Stimulated activated CD8-positive, alpha-beta memory T cell treated with anti-CD3 and anti-CD28 coated beads, Interleukin-4, amount 100 ng/mL, for 48 hours (primary cell): Measurements from ENCODE around the gene KIAA0513.
"Not testable (repeated sequence)": the region's sequence is repeated elsewhere in the genome, so short reads cannot be mapped to it uniquely, and the experiment has no call there.

Source experiments
- DNase-seq: peaks from one replicate; pipeline ENCODE4 v3.0.0-alpha.2; 2020

Gene KIAA0513

GRCh38 chr16:85120006-85120340 is 92.4 kb downstream of the KIAA0513 start:
- DNase-seq = no peak

DNA sequence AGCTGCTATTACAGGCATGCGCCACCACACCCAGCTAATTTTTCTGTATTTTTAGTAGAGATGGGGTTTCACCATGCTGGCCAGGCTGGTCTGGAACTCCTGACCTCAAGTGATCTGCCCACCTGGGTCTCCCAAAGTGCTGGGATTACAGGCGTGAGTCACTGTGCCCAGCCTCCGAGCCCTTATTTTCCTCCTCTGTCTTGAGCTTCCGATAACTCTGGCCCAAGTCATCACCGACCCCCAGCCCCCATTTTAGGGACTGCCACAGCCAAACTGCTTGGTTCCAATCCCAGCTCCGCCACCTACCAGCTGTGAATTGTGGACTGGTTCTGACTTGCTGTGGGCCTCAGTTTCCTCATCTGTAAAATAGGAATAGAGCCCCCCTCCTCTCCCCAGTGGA is 95.8 kb downstream of the KIAA0513 start:
- DNase-seq = not testable (repeated sequence)

GRCh38 chr16:85123891-85124635 is 96.5 kb downstream of the KIAA0513 start:
- no peak for DNase-seq

DNA sequence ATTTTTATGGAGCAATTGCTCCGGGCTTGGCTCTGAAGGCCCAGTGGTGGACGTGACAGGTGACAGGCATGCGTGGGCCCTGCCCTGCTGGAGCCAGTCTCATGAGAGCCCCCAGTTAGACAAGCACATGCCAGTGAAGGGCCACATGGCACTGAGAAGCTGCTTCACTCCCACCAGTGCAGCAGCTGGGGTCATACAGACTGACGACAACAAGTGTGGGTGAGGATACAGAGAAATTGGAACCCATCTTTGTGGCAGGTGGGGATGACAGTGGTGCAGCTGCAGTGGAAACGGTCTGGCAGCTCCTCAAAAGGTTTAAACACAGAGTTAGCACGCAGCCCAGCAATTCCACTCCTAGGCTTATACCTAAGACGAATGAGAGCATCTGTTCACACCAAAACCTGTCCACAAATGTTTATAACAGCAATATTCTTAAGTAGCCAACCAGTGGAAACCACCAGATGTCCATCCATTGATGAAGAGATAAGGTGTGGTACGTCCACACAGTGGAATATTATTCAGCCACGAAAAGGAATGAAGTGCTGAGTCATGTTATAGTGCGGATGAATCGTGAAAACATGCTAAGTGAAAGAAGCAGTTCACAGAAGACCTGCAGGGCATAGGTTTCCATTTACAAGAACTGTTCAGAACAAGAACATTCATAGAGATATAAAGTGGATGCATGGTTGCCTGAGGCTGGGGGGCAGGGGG is 97.2 kb downstream of the KIAA0513 start:
- DNase-seq = no peak

GRCh38 chr16:85125570-85126393 is 98.2 kb downstream of the KIAA0513 start:
- no peak for DNase-seq

- no peak for DNase-seq
Measured at GRCh38 chr16:85126394-85126704, 98.8 kb downstream of the KIAA0513 start.

DNA sequence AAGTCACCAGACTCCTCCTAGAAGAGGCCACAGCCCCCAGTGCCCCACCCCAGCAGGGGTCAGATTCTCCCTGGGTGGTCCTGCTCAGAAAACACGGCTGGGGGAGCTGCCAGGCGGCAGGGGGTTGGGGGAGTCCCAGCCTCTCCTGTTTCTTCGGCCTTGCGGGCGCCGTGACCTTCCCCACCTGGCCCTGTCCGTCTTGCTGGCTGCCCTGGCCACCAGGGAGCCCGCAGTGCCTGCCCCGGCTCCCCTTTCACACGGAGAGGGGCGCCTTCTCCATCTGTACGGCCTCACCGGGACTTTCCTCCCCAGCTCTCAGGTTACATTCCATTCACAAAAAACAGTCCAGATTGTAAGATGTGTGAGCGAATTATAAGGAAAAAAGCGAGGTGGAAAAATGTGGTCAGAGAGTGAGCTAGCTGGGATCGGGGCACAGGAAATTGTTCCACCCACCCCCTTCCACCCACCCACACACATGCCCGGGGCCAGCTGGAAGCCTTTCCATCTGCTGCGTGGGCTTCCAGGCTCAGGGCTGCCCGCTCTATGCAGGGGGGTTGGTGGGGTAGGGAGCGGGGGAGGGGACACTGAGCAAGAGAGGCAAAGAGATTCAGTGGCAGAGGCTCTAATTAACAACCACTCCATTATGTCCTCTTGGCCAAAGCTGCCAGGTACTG is 99.2 kb downstream of the KIAA0513 start:
- DNase-seq = peak; percentile 47

DNA sequence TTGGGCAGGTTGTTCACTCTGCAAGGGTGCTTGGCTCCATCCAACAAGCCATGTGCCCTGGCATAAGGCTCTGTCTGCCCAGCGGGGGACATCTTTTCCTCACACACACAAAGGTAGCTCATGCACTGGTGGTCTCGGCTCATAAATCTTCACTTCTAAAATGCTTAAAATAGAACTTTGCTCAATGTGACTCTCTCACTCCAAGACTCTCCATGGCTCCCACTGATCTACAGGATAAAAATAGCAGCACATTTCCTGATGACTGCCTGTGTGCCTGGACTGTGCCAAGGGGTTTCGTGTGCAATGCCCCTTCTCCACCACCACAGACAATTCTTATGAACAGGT is 99.8 kb downstream of the KIAA0513 start:
- no peak for DNase-seq

DNA sequence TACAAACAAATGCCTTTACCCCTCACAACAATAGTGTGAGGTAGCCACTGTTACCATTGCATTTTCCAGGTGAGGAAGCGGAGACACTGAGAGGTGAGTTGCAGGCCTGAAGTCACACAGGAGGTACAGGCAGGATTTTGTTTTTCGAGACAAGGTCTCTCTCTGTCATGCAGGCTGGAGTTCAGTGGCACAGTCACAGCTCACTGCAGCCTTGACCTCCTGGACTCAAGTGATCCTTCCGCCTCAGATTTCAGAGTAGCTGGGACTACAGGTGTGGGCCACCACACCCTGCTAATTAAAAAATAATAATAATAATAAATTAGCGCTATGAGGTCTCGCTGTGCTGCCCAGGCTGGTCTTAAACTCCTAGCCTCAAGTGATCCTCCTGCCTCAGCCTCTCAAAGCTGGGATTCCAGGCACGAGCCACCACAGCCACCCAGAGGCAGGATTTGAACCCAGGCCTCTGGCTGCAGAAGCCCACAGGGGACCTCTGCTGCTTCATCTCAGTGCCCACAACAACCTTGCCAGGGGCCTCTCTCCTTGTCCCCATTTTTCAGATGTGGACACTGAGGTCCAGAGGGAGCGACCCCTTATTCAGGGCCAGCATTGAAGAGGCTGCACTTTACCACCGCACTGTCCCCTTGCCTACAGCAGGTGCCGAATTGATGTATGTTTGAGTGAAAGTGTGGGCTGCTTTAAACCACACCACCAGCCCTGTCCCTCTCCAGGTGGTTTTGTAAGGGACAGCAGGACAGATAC is 100.7 kb downstream of the KIAA0513 start:
- no peak for DNase-seq

DNA sequence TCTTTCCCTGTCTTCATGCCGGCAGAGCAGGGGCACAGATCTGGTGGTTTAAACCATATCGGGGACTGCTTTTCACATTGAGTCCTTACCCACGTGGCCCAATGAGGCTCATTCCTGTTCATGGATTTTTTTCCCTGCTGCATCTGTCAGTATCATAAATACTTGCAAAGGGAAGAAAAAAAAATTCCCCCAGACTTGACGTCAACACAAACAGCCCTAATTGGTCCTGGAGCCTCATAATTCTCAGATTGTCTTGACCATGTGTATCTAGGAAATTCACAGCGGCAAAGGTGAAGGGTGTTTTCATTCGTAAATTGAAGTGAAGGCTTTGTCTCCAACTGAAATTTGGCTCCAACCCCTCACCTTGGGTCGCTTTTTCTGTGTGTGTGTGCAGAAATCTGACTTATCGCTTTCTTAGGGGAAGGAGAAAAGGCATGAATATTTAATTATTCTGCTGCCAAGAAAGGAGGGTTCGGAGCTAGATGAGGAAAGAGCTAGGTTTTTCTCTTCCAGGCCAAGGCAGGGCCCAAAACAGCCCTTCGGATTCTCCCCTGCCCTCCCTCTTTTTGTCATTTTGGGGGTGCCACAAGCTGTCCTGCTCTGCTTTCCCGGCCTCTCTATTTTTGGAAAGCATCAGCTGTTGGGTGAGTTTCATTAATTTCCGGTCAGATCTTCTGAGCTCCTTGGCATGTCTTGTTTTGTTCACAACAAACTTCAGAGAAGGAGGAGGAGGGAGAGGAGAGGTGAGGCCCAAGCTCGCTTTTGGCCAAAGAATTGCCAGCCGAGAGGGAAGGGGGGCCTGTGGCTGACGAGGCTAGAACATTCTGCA is 102.5 kb downstream of the KIAA0513 start:
- no peak for DNase-seq

DNA sequence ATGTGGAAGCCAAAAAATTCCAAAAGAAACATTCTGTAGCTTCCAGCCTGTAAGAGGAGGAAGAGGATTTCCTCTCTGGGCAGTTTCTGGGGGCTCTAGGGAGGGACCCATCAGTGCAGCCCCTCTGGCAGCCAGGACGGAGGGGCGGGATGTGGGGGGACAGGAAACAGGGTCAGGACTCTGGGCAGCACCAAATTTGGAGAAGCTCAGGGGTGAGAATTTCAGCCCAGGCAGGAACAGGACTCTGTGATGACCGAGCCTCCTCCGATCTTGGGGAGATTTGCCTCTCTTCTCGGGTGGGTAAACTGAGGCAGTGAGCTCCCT is 103.1 kb downstream of the KIAA0513 start:
- no peak for DNase-seq

- DNase-seq = no peak
Measured at GRCh38 chr16:85132456-85133289, 105.1 kb downstream of the KIAA0513 start.

- no peak for DNase-seq
Measured at GRCh38 chr16:85133290-85133599, 105.7 kb downstream of the KIAA0513 start.

DNA sequence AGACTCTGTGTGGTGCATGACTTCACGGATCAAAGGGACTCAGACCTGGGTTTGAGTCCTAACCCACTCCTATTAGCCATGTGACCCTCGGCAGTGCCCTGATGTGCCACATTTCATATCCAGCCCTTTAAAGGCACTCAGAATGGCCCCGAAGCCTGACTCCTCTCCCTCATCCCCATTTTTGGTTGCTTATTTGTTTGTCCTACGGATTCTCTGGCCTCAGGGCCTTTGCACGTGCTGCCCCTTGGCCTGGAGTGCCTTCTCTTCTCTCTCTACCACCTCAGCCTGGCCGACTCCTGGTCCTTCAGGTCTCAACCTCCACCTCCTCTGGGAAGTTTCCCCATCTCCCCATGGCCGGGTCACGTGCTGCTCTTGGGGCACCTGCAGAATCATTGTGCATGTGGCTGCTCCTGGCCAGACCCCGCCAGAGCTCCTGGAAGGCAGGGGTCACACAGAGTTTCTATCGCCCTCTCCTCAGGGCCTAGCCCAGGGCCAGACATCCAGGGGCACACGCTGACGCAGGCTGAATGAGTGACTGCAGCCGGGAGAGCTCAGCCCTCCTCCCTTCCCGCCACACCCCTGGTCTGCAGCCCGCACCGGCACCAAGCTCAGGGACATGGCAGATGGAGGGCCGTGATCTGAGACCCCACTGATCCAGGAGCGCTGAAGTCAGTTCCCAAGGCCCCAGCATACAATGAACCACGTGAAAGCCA is 106.6 kb downstream of the KIAA0513 start:
- DNase-seq = no peak

DNA sequence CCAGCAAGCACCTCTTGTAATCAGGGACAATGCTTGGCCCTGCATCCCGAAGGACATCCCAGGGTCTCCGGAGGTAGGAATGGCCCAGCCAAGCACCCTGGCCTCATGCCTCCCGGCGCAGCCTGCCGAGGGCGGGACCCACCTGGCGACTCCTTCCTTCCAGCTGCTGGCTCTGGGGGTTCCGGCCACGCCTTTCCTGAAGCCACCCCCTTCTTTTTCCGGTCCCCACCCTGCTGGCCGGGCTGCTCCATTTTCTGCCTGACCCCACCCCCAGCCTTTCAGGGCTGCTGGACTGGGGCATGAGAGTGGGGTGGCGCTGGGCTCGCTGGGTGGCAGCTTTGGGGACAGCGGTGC is 107.2 kb downstream of the KIAA0513 start:
- DNase-seq = no peak

DNA sequence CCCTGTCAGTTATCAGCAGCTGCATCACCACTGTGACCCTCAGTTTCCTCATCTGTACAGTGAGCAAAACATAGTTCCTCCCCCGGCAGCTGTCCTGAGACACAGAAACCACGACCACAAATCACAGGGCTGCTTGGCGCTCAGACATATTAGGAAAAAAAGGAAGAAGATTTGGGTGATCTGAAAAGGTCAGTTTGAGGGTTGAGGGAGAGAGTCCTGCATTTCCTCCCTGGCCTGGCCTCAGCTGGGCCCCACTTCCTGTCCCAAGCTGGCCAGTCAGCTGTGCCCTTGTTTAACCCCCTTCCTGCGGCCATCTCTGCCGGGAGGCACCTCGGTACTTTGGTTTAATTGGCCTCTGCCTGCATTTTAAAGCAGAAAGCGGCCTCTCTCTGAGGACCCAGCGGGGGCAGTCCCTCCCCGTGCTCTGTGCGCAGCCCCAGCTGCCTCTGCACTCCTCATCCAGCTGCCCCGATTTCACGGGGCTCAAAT is 108.7 kb downstream of the KIAA0513 start:
- no peak for DNase-seq

- DNase-seq = no peak
Measured at GRCh38 chr16:85136702-85137322, 109.2 kb downstream of the KIAA0513 start.

GRCh38 chr16:85137323-85138072 is 109.9 kb downstream of the KIAA0513 start:
- no peak for DNase-seq
